ENCODE measurements around the gene ADCY10. TPM values are rescaled to one million over a fixed set of nuclear protein-coding genes. Genes with fewer than 3 reads are reported as not detected.

Gene ADCY10
- total and polyA plus RNA-seq, 2 of the 8 experiments (the other 6 are each of a cell fraction or from before 2014, with no cell fraction given) = 0.02 TPM; not detected in 1

- H3K23ac ChIP-seq (ENCODE audit: insufficient read length) = no peak overlapping the region
- no peak overlapping the region for H2BK5ac ChIP-seq (ENCODE audit: low read depth, low read length)
- H2BK20ac ChIP-seq (ENCODE audit: low read length) = no peak overlapping the region
- H3K36me3 ChIP-seq (ENCODE audit: control insufficient read depth in 2 of 4, insufficient read depth in 4 of 4, low read length in 3 of 4) = no peaks in the 10 kb centered on the region; a peak in 2 of 8 replicates
- H3K4me3 ChIP-seq (ENCODE audit: extremely low read depth in 1 of 4, insufficient read depth in 2 of 4, low read depth in 3 of 4, low read length in 4 of 4) = no peak overlapping the region
- FAIRE-seq = no peak
- no peaks in the 10 kb centered on the region for H3K23me2 ChIP-seq (ENCODE audit: low read depth, low read length)
- peaks cover 14% of the 10 kb centered on the region in 2 experiments for H3K9me3 ChIP-seq (ENCODE audit: insufficient read depth in 2 of 2, low read depth in 1 of 2, low read length in 1 of 2)
- H2BK15ac ChIP-seq (ENCODE audit: low read length) = no peak overlapping the region
- no peak overlapping the region for H3K27ac ChIP-seq (ENCODE audit: low read depth, low read length)
- no peak overlapping the region for H4K91ac ChIP-seq (replicated peaks; ENCODE audit: insufficient read length, low read length)
- H3K18ac ChIP-seq (ENCODE audit: extremely low read depth, low read length) = no peak overlapping the region
- H4K8ac ChIP-seq (ENCODE audit: extremely low read depth, insufficient read depth, low read length) = no peak overlapping the region
- DNase-seq (ENCODE audit: low read depth in 1 of 2, low spot score in 2 of 2) = no peak
- H3K56ac ChIP-seq (replicated peaks; ENCODE audit: insufficient read length, low read depth, low read length) = no peak overlapping the region
- no peak overlapping the region for H3K4ac ChIP-seq (replicated peaks; ENCODE audit: insufficient read length, low read depth, low read length)
- WGBS, 2 experiments (ENCODE audit: extremely low coverage in 1 of 2, insufficient coverage in 1 of 2, insufficient read length in 1 of 2, insufficient replicate concordance in 2 of 2, low coverage in 1 of 2, low lambda C conversion rate in 2 of 2, missing lambda C conversion rate in 1 of 2) = 84% methylated on average over 4 of the region's 4 CpGs; no CpG with 5 or more reads in 1 of the 2 experiments
- H2AFZ ChIP-seq (ENCODE audit: low read length) = no peak overlapping the region
- H3K14ac ChIP-seq (ENCODE audit: insufficient read length) = no peak overlapping the region
- H2BK120ac ChIP-seq (replicated peaks; ENCODE audit: low read depth, low read length) = no peak overlapping the region
- no peak overlapping the region for H3K9ac ChIP-seq (replicated peaks in 1 of 4; ENCODE audit: extremely low read depth in 1 of 4, low read depth in 3 of 4, low read length in 3 of 4)
- H3K27me3 ChIP-seq (replicated peaks in 1 of 4; ENCODE audit: control insufficient read depth in 3 of 4, extremely low read depth in 1 of 4, insufficient read depth in 3 of 4, low read length in 3 of 4) = no peaks in the 10 kb centered on the region
- H4K5ac ChIP-seq (ENCODE audit: insufficient read length, low read depth, low read length) = no peak overlapping the region
- H3K79me1 ChIP-seq (ENCODE audit: low read depth, low read length) = no peaks in the 10 kb centered on the region
- H3K4me1 ChIP-seq (replicated peaks in 1 of 4; ENCODE audit: control insufficient read depth in 3 of 4, insufficient read depth in 4 of 4, low read length in 3 of 4) = no peaks in the 10 kb centered on the region
- H4K20me1 ChIP-seq (replicated peaks in 1 of 2; ENCODE audit: control insufficient read depth in 1 of 2, insufficient read depth in 2 of 2, low read length in 2 of 2) = no peaks in the 10 kb centered on the region
- ChIA-PET CTCF (ENCODE audit: partially characterized antibody) (interaction anchor here (0.6 to 2.8 kb wide), 3 partner anchors 13 to 277 kb away, joined by 3 to 16 read pairs (median 4); no protein-coding TSS in a partner anchor), POLR2A (ENCODE audit: partially characterized antibody) (no interaction called here)
- no peak overlapping the region for H3K4me2 ChIP-seq (ENCODE audit: insufficient read depth in 1 of 2, low read depth in 2 of 2, low read length in 2 of 2)
- no peaks in the 10 kb centered on the region for H3K79me2 ChIP-seq (ENCODE audit: control insufficient read depth in 1 of 2, insufficient read depth in 2 of 2, low read length in 2 of 2)
- H2AK5ac ChIP-seq (ENCODE audit: low read depth, low read length) = no peak overlapping the region
- H2BK12ac ChIP-seq (ENCODE audit: low read depth, low read length) = no peak overlapping the region
- TF ChIP-seq BACH1 (IDR thresholded peaks at IDR 0.05; ENCODE audit: low read length) (no peak), CHD1 (IDR thresholded peaks at IDR 0.05; ENCODE audit: low read depth, low read length) (no peak)
These were observed 108.8 kb downstream of the ADCY10 start for GRCh38 chr1:167805041-167805556.
